GM21576 (cell line): ENCODE data around the gene GRIK1.

Experiments
- ATAC-seq: cut with Tn5 transposase; IDR thresholded peaks from one replicate; pipeline ENCODE4 v1.9.1; 2021; ENCODE audit warnings: mild to moderate bottlenecking, moderate library complexity; ENCODE audit not compliant: unreplicated experiment

The GRIK1 gene

DNA sequence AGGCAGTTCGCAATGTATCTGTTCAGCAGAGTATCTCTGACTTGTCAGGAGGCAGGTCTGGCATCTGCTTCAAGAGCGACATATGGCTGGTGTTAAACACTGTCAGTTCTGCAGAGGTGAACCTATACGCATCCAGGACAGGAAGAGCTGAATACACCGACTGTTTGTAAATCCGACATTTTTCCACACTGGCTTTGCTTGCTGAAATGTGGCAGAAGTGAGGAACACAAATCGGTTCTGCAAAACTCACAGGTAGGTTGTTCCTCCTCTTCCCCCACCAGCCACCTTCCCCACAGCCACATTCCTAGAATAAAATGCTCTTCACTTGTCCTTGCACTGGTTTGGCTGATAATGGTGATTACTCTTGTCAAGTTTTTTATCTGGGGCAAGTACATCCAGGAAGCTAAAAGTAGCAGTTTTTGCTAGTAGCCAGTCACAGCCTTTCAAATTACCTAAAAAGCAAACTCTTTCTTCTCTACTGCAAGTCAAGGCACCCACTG lies 289.2 kb downstream of the GRIK1 start:
- no peak for ATAC-seq

DNA sequence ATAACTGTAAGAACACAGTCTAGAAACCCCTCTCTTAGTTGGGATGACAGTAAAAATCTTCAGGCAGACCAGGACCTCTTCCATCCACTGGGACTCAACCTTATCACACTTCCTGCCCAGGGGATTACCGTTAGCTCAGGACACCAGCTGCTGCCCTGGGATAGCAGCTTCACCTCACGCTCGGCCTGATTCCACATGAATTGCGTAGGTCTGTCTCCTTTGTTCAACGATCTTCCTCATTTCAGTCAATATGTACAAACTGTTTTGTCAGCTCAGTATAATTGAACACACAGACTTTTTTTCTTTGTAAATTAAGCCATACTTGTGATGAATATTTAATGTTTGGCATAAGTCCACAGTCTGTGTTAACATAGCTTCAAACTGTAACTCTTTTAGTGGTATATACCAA lies 290.4 kb downstream of the GRIK1 start:
- no peak for ATAC-seq

DNA sequence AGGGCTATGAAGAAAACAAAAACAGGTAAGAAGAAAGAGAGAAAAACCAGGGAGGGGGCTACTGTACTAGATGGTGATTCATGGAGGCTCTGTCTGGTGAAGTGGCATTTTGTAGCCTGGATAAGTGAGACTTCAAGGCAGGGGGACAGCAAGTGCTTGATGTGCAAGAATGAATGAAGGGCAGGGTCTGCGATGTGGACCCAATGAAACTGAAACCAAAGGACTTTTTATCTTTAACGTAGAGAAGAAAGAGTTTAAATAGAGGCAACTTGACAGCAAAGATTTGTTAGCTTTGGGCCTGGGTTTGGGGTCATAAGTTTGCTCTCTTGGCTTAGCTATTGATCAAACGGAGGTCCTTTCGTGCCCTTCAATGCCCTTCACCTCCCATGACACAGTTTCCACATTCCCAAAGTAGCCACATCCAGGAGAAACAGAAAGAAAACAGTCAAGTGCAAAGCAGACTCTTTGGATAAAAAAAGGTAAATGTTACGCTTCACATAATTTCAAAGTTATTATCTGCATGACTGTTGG lies 291.0 kb downstream of the GRIK1 start:
- ATAC-seq, result no peak

DNA sequence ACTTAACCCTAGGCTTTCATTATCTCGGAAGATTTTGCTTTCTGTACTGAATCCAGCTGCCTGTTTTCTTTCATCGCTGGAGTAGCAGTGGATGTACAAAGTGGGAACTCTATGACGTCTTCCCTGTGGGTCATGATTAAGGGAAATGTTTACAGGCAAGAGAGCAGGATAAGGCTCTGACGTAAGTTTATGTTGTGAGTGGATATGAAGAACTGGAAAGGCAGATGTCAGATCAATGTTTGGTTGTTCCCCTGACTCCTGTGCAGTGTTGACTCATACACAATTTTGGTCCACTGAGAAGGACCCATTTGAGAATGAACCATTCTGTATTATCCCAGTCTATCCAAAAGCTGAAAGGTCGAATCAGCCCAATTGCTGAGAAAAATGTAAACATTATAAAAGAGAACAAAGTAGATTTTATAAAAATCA lies 292.4 kb downstream of the GRIK1 start:
- no peak for ATAC-seq

DNA sequence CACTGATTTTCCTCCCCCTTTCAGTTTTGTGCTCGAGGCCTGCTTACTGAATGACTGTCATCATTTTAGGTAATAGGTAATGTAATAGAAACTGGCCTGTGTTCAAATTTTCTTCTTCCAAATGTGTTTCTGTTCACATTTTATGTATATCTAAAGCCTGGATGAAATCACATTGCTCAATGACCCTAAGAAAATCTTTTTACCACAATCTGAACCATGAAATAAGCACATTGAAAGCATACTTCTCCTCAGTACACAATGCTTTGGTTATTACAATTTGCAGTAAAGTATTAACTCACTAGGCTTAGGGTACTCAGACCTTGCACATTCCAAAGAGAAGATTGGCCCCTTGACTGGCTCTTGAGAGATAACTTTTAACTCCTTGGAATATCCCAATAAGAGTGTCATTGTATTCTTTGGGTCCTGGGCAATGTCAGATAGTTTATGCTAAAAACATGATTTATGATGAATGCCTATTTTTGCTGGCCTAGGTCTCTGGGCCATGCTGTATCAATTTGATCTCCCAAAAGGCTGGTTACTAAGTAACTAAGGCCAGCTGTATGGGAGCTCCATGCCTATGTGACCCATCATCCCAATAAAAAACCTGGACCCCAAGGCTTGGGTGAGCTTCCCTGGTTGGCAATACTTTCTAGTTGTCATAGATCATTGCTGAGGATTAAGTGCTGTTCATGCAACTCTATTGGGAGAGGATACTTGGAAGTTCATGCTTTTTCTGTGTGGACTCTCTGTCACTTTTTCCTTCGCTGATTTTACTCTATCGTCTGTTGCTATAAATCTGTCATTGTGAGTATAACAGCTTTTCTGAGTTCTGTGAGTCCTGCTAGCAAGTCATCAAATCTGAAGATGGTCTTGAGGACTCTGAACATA lies 293.9 kb downstream of the GRIK1 start:
- no peak for ATAC-seq

DNA sequence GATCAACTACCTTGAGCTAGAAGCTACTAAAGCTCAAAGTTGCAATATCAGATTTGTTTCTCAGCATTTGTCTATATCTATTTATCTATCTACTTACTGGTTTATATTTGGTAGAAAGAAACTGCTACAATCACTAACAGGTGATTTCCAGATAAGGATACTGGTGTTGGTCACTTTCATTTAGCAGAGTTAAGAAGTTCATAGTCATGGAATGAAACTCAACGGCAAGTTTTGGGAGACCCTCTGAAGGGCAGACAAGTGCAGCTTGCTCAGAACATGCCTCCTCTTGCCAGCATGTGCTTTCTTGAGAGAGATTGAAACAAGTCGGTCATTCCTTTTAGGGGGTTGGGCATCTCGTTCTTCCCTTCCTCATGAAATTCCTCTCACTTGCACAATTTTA lies 296.5 kb downstream of the GRIK1 start:
- no peak for ATAC-seq

DNA sequence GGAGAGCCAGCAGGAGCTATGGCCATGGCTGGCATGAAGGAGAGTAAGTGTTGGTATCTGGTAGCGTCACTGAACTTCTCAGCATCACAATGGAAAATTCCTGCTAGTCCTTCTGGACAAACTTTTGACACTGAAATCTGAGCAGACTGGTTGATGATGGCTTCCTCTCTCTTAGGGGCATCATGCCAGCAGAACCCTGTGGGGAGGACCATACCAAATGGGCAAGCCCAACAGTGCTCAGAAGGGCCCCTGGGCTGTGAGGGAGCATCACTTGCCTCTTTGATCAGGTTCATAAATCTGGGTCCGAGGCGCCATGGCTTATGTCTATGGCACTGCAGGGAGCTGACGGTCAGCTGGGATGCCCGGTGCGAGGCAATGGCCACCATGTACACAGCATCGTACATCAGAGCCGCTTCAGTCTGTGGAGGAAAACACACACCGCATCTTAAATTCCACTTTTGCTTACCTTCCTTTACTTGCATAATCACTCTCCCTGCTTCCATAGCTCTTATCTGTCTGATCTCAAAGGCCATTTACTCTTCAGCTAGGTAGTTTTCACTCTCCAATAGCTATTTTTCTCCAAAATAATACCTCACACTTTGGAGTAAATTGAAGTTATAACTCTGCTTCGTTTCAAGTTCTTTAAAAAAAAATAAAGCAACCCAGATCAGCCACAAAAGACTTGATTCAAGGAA lies 297.1 kb downstream of the GRIK1 start:
- ATAC-seq, result no peak

DNA sequence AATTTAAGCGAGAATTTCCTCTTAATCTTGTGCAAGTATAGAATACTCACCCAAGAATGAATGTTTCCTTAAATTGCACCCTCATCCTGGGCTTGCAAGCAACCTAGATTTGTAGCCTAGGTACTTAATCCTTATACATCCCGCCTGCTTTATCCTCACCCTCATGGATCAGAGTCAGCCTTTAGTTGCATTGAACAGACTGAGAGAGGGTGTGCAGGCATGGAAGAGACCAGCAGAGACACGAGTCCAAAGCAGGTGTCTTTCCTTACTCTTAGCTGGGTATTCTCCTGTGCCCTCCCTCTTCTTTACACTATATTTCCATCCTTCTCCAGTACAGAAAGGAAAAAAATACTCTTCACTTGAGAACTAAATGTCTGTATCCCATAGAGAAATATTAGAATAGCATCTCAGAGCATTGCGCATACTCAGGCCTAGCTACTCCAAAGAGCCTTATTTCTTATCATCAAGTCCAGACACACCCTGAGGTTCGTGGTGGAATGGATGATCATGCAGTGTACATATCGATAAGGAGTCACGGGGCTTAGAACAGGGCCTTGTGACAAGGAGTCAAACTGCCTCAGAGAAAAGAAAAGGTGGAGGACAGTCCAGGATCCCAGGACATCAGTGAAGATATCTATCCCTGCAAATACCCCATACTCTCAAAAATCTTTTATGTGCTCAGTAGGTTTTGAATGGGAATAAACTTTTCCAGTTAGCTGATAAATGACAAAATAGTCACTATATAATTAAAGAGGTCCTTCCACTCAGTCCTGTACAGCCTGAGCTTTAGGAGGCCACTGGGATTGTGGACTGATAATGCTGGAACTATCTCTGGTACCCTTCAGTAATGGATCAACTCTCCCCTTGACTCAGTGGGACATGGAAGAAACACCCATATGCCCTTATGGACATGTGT lies 297.9 kb downstream of the GRIK1 start:
- ATAC-seq, result no peak

DNA sequence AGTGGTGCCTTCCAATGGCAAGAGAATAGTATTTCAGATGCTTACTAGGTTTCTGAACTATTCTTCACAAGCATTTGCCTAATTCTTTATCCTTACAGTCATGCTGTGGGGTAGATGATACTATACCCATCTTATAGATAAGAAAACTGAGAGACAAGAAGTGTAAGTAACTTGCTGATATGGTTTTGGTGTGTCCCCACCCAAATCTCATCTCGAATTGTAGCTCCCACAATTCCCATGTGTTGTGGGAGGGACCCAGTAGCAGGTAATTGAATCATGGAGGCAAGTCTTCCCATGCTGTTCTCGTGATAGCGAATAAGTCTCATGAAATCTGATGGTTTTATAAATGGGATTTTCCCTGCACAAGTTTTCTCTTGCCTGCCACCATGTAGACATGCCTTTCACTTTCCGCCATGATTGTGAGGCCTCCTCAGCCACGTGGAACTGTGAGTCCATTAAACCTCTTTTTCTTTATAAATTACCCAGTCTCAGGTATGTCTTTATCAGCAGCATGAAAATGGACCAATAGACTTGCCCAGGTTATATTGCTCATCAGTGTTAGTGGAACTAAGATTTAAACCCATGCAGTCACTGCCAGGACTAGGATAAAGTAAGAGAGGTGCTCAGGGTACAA lies 298.7 kb downstream of the GRIK1 start:
- no peak for ATAC-seq

DNA sequence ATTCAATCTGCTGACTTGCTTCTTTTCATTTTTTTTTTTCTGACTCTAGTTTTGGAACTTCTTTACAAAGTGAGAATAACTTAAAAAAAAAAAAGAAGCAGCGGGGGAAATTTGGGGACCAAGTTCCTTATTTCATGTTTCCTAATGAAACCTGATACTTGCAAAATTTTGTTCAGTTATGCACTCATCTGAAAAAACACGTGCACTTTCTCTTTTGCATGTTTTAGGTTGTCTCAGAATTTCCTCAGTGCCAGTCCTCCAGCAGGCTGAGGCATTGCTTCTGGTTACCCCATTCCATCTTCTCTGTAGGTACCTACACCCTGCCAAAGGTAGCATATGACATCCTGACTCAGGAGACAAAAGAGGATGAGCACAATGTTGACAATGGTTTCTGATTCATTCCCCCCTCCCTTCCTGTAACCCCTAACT lies 299.7 kb downstream of the GRIK1 start:
- ATAC-seq, result peak; percentile 62

DNA sequence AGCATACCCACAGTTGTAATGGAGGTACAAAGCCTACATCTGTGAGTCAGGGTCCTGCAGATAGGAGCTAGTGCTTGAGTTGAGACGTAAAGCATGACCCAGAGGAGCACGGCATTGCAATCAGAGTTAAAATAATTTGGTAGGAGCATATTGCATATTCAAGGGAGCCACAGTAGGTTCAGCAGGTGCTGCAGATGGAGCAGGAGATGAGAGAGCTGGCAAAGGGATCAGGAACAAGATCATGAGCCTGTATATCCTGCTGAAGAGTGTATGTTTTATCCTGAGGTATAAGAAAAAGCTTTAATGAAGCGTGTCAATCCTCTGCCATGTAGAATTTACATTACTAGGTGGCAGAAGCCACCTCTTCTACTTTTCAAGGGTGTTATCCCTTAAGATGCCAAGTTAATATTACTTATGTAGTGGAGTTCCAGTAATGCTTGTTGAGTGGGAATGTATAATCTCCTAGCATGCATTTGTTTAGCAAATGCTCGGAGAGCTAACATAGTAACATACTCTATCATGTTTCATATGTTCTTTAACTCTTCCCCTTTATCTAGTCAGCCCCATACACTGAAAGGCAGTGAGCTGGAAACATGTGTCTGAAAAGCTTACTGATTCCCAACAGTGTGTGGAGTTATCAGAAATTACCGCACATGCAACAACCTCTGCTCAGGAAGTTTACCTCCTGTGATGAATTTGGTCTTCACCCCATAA lies 300.3 kb downstream of the GRIK1 start:
- ATAC-seq, result peak; percentile 35

DNA sequence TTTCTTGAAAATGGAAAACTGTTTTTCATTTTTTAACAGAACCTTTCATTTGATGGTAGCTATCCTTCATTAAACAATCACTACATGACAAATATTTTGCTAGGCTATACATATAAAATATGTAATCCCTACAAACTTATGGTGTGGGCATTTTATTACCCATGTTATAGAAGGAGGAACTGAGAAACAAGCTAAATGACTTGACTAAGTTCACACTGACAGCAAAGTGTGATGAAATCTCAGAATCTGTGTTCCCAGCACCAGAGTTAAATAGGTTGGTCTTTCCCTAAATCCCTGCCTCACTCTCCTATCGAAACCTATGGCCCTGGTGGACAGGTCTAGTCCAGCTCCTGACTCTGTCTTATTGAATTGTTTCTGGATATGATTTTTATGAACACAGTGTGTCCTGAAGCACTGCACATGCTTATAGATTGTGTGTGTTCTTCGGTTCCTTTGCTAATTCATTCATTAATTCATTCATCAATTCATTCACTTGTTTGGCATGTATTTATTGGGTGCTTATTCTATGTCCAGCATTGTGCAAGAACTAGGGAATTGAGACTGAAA lies 301.0 kb downstream of the GRIK1 start:
- peak; percentile 53 for ATAC-seq

DNA sequence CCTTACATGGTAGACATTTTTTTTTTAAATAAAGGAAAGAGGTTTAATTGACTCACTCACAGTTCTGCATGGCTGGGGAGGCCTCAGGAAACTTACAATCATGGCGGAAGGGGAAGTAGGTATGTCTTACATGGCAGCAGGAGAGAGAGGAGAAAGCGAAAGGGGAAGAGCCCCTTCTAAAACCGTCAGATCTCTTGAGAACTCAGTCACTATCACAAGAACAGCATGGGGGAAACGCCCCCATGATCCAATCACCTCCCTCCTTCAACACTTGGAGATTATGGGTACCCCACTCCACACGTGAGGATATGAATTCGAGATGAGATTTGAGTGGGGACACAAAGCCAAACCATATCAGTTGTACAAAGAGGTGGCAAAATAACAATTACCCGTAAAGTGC lies 301.7 kb downstream of the GRIK1 start:
- no peak for ATAC-seq

DNA sequence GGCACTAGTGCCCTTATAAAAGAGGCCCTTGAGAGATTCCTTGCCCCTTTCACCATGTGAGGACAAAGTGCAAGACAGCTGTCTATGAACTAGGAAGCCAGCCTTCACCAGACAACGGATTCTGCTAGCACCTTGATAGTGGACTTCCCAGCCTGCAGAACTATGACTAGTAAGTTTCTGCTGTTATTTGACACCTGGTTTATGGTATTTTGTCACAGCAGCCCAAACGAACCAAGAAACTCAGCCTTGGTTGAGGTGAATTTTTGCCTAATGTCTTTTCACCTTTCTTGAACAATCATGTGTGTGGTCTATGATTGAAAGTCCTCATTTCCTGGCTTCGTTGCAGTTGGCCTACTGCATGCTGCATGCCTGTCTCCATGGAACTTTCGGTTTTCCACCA lies 302.2 kb downstream of the GRIK1 start:
- no peak for ATAC-seq

DNA sequence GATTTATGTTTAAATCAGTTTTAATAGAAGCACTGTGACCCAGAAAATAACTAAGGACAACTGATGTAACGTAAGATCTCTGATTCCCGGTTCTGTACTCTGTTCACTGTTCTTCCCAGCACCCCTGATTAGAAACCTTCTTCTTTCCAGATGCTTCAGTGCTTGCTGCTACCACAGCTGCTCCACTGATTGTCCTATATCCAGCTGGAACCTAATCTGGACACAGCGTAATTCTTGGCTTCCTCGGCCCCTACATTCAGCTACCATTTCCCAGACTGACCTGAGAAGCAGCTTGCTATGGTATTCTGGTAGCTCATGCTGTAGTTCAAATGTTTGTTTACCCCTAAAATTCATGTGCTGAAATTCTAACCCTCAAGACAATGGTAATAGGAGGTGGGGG lies 302.7 kb downstream of the GRIK1 start:
- no peak for ATAC-seq

DNA sequence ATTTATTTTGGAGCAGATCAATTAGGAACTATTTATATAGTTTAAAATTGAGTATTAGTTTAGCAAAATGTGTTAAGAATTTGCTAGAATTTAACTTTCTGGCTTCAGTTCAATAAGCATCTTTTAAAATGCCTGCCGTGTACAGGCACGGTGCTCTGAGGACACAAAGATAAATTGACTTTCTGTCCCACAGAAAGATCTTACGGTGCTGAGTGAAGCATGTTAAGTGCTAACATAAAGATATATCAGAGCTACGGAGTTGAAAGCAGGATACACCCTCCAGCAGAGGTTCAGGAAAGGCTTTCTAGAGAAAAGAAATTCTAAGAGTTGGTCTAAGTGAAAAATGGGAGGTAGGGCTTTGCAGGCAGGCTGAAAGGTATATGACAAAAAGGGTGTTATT lies 305.4 kb downstream of the GRIK1 start:
- no peak for ATAC-seq

DNA sequence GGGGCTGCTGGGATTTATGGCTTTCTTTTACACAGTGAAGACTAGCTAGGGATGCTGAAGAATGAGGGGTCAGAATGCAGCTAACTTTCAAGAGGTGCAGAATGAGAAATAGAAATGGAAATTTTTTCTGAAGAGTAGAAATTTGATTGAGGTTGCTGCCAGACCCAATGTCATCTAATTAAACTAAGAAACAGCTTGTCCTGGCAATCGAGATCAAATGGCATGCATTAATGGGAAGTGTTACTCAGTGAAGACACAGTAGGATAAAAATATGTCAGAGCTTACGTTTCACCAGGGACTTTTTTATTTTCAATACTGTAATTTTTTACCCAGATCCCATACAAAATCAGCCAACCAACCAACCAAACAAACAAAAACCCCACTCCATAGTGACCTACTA lies 306.0 kb downstream of the GRIK1 start:
- no peak for ATAC-seq

DNA sequence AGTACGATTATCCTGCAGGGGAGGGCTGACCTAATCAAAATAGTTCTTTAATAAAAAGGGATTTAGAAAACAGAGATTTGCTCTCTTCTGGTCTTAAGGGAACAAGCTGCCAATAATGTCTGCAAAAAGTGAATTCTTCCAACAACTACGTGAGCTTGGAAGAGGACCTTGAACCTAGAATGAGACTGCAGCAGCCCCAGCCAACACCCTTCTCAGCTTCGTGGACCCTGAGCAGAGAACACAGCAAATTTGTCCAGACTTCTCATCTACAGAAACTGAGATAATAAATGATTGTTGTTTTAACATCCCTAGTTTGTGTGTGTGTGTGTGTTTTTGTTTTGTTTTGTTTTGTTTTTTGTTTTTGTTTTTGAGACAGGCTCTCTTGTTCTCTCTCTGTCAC lies 309.4 kb downstream of the GRIK1 start:
- no peak for ATAC-seq

DNA sequence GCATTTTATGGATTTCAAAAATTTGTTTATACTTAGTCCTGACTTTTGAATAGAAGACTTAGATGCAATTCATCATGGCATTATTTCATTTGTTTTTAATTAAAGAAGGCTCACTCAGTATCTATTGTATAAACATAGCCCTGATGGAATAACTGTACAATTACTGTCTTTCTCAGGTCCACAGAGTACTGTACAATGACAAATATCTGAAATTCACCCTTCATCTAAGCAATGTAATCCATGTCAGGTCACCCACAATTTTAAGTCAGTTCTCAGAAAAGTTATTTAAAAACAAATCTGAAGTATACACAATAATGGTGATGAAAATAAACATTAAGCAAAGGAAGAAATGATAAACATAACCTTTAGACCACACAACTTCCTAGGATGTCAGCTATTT lies 311.9 kb downstream of the GRIK1 start:
- ATAC-seq, result no peak
